Measurements from ENCODE around the gene KCNK5. TPM values are rescaled to one million over a fixed set of nuclear protein-coding genes. Genes with fewer than 3 reads are reported as not detected.

The KCNK5 gene
- total and polyA plus RNA-seq, 4 donors = 0.73 to 7.5 (median 6.1) TPM

DNA sequence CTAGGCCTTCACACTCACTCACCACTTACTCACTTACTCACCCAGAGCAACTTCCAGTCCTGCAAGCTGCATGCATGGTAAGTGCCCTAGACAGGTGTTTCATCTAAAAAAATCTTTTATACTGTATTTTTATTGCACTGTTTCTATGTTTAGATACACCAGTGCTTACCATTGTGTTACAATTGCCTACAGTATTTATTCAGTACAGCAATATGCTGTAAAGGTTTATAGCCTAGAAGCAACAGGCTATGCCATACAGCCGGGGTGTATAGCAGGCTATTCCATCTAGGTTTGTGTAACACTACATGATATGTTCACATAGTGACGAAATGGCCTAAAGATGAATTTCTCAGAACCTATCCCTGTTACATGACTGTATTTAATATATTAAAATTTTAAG lies 37.1 kb upstream of the KCNK5 start:
- Histone ChIP-seq H3K4me3 (ENCODE audit: low read depth, low read length) (no peak overlapping the region), H3K4me1 (ENCODE audit: control insufficient read depth, insufficient read depth, low read length) (no peaks in the 10 kb centered on the region), H3K27ac (ENCODE audit: low read depth, low read length) (no peak overlapping the region), H3K36me3 (ENCODE audit: control insufficient read depth, insufficient read depth, low read length) (no peaks in the 10 kb centered on the region), H3K27me3 (ENCODE audit: control insufficient read depth, insufficient read depth, low read length) (no peaks in the 10 kb centered on the region), H3K9me3 (ENCODE audit: control insufficient read depth, insufficient read depth, low read length) (no peaks in the 10 kb centered on the region)
- DNase-seq (ENCODE audit: low read depth in 4 of 6, low spot score in 6 of 6) = no peak
- no CpG with 5 or more reads among the region's 2 CpGs for WGBS (ENCODE audit: insufficient coverage)

DNA sequence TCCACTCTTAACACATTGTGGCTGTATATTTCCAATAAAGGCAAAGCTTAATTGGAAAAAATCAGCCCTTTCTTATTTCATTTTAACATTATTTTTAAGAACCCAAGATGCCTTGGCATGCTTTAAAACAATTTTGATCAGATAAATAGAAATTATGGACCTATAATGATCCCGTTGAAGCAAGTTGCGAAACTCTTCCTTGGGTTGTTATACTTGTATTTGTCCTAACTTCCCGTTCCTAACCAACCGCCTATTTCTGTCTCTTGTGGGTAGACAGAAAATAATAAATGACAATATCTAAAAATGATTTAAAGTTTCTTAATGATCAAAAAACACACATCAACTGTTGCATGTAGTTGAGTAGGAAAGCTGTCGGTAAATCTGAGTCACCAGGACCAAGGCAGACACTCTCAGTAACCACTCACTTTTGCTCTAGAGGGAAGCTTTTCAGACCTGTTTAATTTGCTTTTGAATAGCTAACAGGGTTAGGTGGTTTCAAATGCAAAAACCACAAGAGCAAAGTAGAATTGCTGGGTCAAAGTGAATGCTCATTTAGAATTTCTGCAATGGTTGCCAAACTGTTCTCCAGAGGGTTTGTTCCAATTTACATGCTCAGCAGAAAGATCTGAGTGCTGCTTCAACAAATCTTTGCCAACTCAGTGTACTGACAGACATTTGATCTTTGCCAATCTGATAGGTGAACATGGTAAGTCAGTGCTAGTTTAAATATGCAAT lies 34.2 kb upstream of the KCNK5 start:
- no CpG with 5 or more reads among the region's 5 CpGs for WGBS (ENCODE audit: insufficient coverage)

DNA sequence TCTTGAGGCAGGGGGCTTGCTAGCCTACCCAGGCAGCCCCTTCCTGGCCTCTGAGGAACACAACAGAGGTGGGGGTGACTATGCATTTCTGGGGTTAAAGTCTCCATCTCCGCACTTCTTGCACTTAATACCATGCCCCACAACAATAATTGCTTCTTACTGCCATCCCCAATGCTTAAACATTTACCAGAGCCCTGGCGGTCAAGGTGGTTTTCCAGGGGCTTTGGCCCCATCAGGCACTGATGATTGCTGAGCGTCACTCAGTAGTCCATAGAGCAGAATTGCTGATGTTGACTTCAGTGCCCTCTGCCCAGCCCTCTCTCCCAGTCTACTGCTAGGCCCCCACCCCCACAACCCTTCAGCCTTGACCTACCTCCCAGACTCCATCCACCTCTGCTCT lies 32.5 kb upstream of the KCNK5 start:
- H3K27me3 ChIP-seq (ENCODE audit: control insufficient read depth, insufficient read depth, low read length) = no peaks in the 10 kb centered on the region
- no peak overlapping the region for H3K27ac ChIP-seq (ENCODE audit: low read depth, low read length)
- 98% methylated on average over 3 of the region's 3 CpGs for WGBS (ENCODE audit: insufficient coverage)
- DNase-seq (ENCODE audit: low read depth in 4 of 6, low spot score in 6 of 6) = no peak
- no peak overlapping the region for H3K4me3 ChIP-seq (ENCODE audit: low read depth, low read length)
- H3K4me1 ChIP-seq (ENCODE audit: control insufficient read depth, insufficient read depth, low read length) = no peaks in the 10 kb centered on the region
- no peaks in the 10 kb centered on the region for H3K36me3 ChIP-seq (ENCODE audit: control insufficient read depth, insufficient read depth, low read length)
- H3K9me3 ChIP-seq (ENCODE audit: control insufficient read depth, insufficient read depth, low read length) = no peaks in the 10 kb centered on the region

More for the DNA sequence above, 34.2 kb upstream of the KCNK5 start:
- H3K4me3 ChIP-seq (ENCODE audit: low read depth, low read length) = no peak overlapping the region
- H3K36me3 ChIP-seq (ENCODE audit: control insufficient read depth, insufficient read depth, low read length) = no peaks in the 10 kb centered on the region
- no peaks in the 10 kb centered on the region for H3K9me3 ChIP-seq (ENCODE audit: control insufficient read depth, insufficient read depth, low read length)
- H3K27ac ChIP-seq (ENCODE audit: low read depth, low read length) = no peak overlapping the region
- DNase-seq (ENCODE audit: low read depth in 4 of 6, low spot score in 6 of 6) = peak in 1 of 6 donors; percentile 22
- H3K27me3 ChIP-seq (ENCODE audit: control insufficient read depth, insufficient read depth, low read length) = no peaks in the 10 kb centered on the region
- no peaks in the 10 kb centered on the region for H3K4me1 ChIP-seq (ENCODE audit: control insufficient read depth, insufficient read depth, low read length)

DNA sequence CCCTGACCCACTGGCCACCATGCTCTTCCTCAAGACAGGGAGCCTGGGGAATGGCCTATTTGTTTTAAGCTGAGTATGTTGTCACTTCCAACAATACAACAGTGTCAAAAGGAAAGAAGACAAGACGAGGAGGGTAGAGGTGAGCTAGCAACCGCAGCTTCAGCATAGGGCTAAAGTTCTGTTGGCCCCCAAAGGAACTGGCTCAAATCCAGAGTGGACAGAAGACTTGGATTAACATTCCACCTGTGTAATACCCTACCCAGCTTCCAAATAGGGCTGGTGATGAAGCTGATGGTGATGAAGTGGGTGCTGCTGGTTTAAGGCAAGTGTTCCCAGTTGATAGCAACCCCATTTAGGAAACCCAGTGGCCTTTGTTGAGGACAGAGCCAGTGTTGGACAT lies 31.7 kb upstream of the KCNK5 start:
- Histone ChIP-seq H3K27ac (ENCODE audit: low read depth, low read length) (no peak overlapping the region), H3K4me1 (ENCODE audit: control insufficient read depth, insufficient read depth, low read length) (no peaks in the 10 kb centered on the region), H3K27me3 (ENCODE audit: control insufficient read depth, insufficient read depth, low read length) (no peaks in the 10 kb centered on the region), H3K9me3 (ENCODE audit: control insufficient read depth, insufficient read depth, low read length) (no peaks in the 10 kb centered on the region), H3K4me3 (ENCODE audit: low read depth, low read length) (no peak overlapping the region), H3K36me3 (ENCODE audit: control insufficient read depth, insufficient read depth, low read length) (no peaks in the 10 kb centered on the region)
- WGBS (ENCODE audit: insufficient coverage) = no CpG with 5 or more reads among the region's 2 CpGs
- no peak for DNase-seq (ENCODE audit: low read depth in 4 of 6, low spot score in 6 of 6)

DNA sequence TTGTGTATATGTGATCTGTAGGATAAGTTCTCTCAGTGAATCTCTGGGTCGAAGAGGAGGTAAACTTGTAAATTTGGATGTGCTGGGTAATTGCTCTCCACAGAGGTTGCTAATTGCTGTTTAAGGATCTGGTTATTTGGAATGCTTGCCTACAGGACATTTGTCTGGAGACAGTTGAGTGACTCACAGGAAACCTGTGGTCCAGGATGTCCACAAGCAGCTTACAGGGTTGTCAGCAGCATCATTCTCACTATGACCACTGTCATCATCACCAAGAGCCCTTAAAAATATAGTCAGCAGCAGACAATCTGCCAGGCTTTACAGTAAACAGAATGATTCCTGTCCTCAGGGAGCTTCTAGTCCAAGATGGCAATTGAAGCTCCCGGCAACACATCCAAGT lies 31.2 kb upstream of the KCNK5 start:
- Histone ChIP-seq H3K27ac (ENCODE audit: low read depth, low read length) (no peak overlapping the region), H3K4me1 (ENCODE audit: control insufficient read depth, insufficient read depth, low read length) (no peaks in the 10 kb centered on the region), H3K27me3 (ENCODE audit: control insufficient read depth, insufficient read depth, low read length) (no peaks in the 10 kb centered on the region), H3K9me3 (ENCODE audit: control insufficient read depth, insufficient read depth, low read length) (no peaks in the 10 kb centered on the region), H3K4me3 (ENCODE audit: low read depth, low read length) (no peak overlapping the region), H3K36me3 (ENCODE audit: control insufficient read depth, insufficient read depth, low read length) (no peaks in the 10 kb centered on the region)
- DNase-seq (ENCODE audit: low read depth in 4 of 6, low spot score in 6 of 6) = no peak
- no CpG with 5 or more reads among the region's 2 CpGs for WGBS (ENCODE audit: insufficient coverage)

DNA sequence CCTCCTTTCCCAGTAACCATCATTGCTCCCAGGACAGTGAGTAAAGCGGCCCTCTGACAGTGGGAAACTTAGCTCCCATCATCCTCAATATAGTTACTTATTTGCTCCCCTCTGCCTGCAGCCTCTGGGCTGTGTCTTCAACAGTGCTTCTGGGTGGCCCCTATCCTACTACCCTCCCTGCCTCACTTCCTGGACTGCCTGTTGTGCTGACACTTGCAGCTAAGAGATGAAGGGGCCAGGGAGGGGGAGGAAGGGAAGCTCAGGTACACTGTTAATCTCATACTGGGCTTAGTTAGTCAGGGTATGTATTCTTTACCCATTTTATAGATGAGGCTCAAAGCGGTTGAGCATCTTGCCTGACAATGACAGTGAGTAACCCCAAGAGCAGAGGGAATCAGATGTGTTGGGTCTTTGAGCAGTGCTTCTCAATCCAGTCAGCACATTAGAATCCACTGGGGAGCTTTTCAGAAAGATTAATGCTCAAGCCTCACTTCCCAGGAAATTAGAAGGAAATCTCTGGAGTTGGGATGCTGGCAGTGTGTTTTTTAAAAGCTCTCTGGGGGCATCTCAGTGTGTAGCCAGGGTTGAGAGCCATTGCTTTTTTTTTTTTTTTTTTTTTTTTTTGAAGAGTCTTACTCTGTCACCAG lies 27.1 kb upstream of the KCNK5 start:
- Histone ChIP-seq H3K4me3 (ENCODE audit: low read depth, low read length) (no peak overlapping the region), H3K36me3 (ENCODE audit: control insufficient read depth, insufficient read depth, low read length) (no peaks in the 10 kb centered on the region), H3K27me3 (ENCODE audit: control insufficient read depth, insufficient read depth, low read length) (no peaks in the 10 kb centered on the region), H3K27ac (ENCODE audit: low read depth, low read length) (no peak overlapping the region), H3K4me1 (ENCODE audit: control insufficient read depth, insufficient read depth, low read length) (no peaks in the 10 kb centered on the region), H3K9me3 (ENCODE audit: control insufficient read depth, insufficient read depth, low read length) (no peaks in the 10 kb centered on the region)
- peak in 3 of 6 donors; percentile 8 to 90 (median 14) for DNase-seq (ENCODE audit: low read depth in 4 of 6, low spot score in 6 of 6)
- 65% methylated on average over 2 of the region's 2 CpGs for WGBS (ENCODE audit: insufficient coverage)

DNA sequence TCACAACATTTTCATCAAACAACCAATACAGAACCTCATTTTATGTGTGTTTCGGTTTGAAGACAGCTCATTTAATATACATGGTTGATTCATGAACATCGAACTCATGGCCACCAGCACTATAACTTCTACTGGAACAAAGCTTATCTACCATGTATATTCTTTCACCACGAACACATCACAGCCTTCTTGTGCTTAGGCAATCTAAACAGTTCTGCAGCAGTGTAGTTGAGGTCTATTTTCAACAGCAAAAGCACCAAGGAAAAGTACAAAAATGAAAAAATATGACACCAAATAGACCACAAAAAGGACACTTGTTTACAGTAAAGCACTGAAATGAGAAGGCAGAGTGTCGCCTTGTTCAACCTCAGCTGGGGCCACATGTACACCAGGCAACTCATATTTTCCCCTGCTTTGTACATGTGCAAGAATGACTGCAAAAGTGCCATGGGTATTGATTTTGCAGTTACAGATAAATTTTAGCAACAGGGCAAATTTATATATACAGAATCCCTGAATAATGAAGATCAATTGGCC lies 25.8 kb upstream of the KCNK5 start:
- no peak for DNase-seq (ENCODE audit: low read depth in 4 of 6, low spot score in 6 of 6)
- Histone ChIP-seq H3K4me1 (ENCODE audit: control insufficient read depth, insufficient read depth, low read length) (no peaks in the 10 kb centered on the region), H3K27me3 (ENCODE audit: control insufficient read depth, insufficient read depth, low read length) (no peaks in the 10 kb centered on the region), H3K27ac (ENCODE audit: low read depth, low read length) (no peak overlapping the region), H3K9me3 (ENCODE audit: control insufficient read depth, insufficient read depth, low read length) (no peaks in the 10 kb centered on the region), H3K4me3 (ENCODE audit: low read depth, low read length) (no peak overlapping the region), H3K36me3 (ENCODE audit: control insufficient read depth, insufficient read depth, low read length) (no peaks in the 10 kb centered on the region)
- 93% methylated on average over 3 of the region's 4 CpGs for WGBS (ENCODE audit: insufficient coverage)

DNA sequence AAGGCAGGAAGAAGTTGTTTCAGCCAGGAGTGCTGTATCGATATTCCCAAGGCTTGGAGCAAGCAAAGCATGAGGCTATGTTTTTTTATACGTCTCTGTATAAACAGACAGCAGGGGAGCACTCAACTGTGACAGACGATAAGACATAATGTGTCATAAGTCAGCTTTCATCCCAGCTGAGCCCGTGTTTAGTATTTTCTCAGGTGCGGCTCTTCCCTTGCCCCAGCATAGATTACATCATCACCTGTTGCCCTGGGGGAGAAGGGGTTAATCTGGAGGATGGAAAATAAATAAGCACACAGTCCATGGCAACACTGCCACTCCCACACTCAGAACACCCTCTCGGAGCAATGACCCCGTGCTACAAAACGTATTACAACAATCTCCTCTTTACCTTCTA lies 22.1 kb upstream of the KCNK5 start:
- H3K4me3 ChIP-seq (ENCODE audit: low read depth, low read length) = no peak overlapping the region
- no peaks in the 10 kb centered on the region for H3K9me3 ChIP-seq (ENCODE audit: control insufficient read depth, insufficient read depth, low read length)
- H3K4me1 ChIP-seq (ENCODE audit: control insufficient read depth, insufficient read depth, low read length) = no peaks in the 10 kb centered on the region
- WGBS (ENCODE audit: insufficient coverage) = 57% methylated on average over 2 of the region's 8 CpGs
- H3K36me3 ChIP-seq (ENCODE audit: control insufficient read depth, insufficient read depth, low read length) = no peaks in the 10 kb centered on the region
- H3K27me3 ChIP-seq (ENCODE audit: control insufficient read depth, insufficient read depth, low read length) = no peaks in the 10 kb centered on the region
- DNase-seq (ENCODE audit: low read depth in 4 of 6, low spot score in 6 of 6) = peak in 1 of 6 donors; percentile 11
- no peak overlapping the region for H3K27ac ChIP-seq (ENCODE audit: low read depth, low read length)

DNA sequence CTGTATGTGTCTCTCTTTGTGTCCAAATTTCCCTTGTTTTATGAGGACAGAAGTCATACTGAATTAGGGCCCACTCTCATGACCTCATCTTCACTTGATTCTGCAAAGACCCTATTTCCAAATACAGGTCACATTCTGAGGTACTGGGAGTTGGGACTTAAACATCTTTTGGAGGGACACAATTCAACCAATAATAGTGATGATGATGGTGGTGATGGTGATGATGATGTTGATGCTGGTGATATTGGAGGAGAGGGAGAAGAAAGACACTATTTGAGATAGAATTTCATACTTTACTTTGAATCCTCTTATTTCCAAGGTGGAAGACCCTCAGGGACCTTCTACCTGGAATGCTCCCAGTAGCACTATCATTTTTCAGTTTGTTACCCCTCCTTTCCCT lies 21.2 kb upstream of the KCNK5 start:
- Histone ChIP-seq H3K36me3 (ENCODE audit: control insufficient read depth, insufficient read depth, low read length) (no peaks in the 10 kb centered on the region), H3K4me3 (ENCODE audit: low read depth, low read length) (no peak overlapping the region), H3K9me3 (ENCODE audit: control insufficient read depth, insufficient read depth, low read length) (no peaks in the 10 kb centered on the region), H3K4me1 (ENCODE audit: control insufficient read depth, insufficient read depth, low read length) (no peaks in the 10 kb centered on the region), H3K27ac (ENCODE audit: low read depth, low read length) (no peak overlapping the region), H3K27me3 (ENCODE audit: control insufficient read depth, insufficient read depth, low read length) (no peaks in the 10 kb centered on the region)
- no peak for DNase-seq (ENCODE audit: low read depth in 4 of 6, low spot score in 6 of 6)

DNA sequence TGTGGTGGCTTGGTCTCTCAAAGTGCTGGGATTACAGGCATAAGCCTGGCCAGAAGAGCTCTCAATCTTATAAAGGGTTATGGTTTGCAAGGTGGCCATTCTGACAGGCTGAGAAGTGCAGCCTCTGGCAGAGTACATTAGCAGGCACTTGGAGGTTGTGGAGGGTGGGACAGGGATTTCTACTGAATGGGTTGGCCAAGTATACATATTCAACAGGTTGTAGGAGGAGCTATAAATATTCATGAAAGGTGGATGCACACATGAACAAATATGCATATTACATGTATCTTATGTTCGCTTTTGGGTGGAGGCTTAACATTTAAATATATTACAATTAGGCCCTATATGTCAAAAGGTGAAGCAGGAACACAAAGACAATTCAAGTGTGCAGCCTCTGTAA lies 20.0 kb upstream of the KCNK5 start:
- Histone ChIP-seq H3K27me3 (ENCODE audit: control insufficient read depth, insufficient read depth, low read length) (no peaks in the 10 kb centered on the region), H3K27ac (ENCODE audit: low read depth, low read length) (no peak overlapping the region), H3K4me1 (ENCODE audit: control insufficient read depth, insufficient read depth, low read length) (no peaks in the 10 kb centered on the region), H3K4me3 (ENCODE audit: low read depth, low read length) (no peak overlapping the region), H3K36me3 (ENCODE audit: control insufficient read depth, insufficient read depth, low read length) (no peaks in the 10 kb centered on the region), H3K9me3 (ENCODE audit: control insufficient read depth, insufficient read depth, low read length) (no peaks in the 10 kb centered on the region)
- no CpG with 5 or more reads among the region's 1 CpG for WGBS (ENCODE audit: insufficient coverage)
- DNase-seq (ENCODE audit: low read depth in 4 of 6, low spot score in 6 of 6) = no peak
